H9 (cell line): Measurements from ENCODE around the gene PUM1. TPM values are rescaled to one million over a fixed set of nuclear protein-coding genes. Genes with fewer than 3 reads are reported as not detected.

Source experiments
- DNase-seq: peaks from one replicate; pipeline ENCODE4 v3.0.0-alpha.2; 2017
- H2AFZ ChIP-seq: one replicate; pipeline ENCODE4 v1.6.1; 2013; ENCODE audit warnings: mild to moderate bottlenecking, low read length, control low read depth, moderate library complexity
- H2AK5ac ChIP-seq: 2 replicates; pipeline ENCODE4 v1.6.1; 2013; ENCODE audit warnings: low read length, control low read depth, mixed read lengths; ENCODE audit not compliant: insufficient read length
- H2BK120ac ChIP-seq: one replicate; pipeline ENCODE4 v1.6.1; 2013; ENCODE audit warnings: low read depth, mild to moderate bottlenecking, low read length, control low read depth, inconsistent platforms; ENCODE audit not compliant: poor library complexity, severe bottlenecking
- H2BK12ac ChIP-seq: 2 replicates; pipeline ENCODE4 v1.6.1; 2013; ENCODE audit warnings: low read length, control low read depth, mixed read lengths, low read depth; ENCODE audit not compliant: insufficient read length
- H2BK15ac ChIP-seq: 2 replicates; pipeline ENCODE4 v1.6.1; 2013; ENCODE audit warnings: low read depth, low read length, control low read depth
- H2BK20ac ChIP-seq: one replicate; pipeline ENCODE4 v1.6.1; 2013; ENCODE audit warnings: low read depth, mild to moderate bottlenecking, low read length, control low read depth, inconsistent platforms; ENCODE audit not compliant: poor library complexity, severe bottlenecking
- H2BK5ac ChIP-seq: 2 replicates; pipeline ENCODE4 v1.6.1; 2013; ENCODE audit warnings: low read length, control low read depth, mixed read lengths; ENCODE audit not compliant: insufficient read length
- H3K14ac ChIP-seq: 2 replicates; pipeline ENCODE4 v1.6.1; 2013; ENCODE audit warnings: low read length, control low read depth; ENCODE audit not compliant: insufficient read depth
- H3K18ac ChIP-seq: 2 replicates; pipeline ENCODE4 v1.6.1; 2013; ENCODE audit warnings: low read depth, mild to moderate bottlenecking, mixed read lengths, low read length, control low read depth; ENCODE audit not compliant: insufficient read length
- H3K23ac ChIP-seq: 2 replicates; pipeline ENCODE4 v1.6.1; 2013; ENCODE audit warnings: low read length, control low read depth, mixed read lengths, low read depth; ENCODE audit not compliant: insufficient read length
- H3K23me2 ChIP-seq: 2 replicates; pipeline ENCODE4 v1.6.1; 2013; ENCODE audit warnings: low read depth, mild to moderate bottlenecking, mixed read lengths, low read length, control low read depth; ENCODE audit not compliant: insufficient read length, poor library complexity, severe bottlenecking
- H3K27ac ChIP-seq: 2 replicates; pipeline ENCODE4 v1.5.1; 2013; ENCODE audit warnings: low read length, control low read depth, mixed read lengths, low read depth; ENCODE audit not compliant: insufficient read length
- H3K27me3 ChIP-seq: 2 replicates; pipeline ENCODE4 v1.6.1; 2013; ENCODE audit warnings: low read length, control low read depth, inconsistent platforms; ENCODE audit not compliant: insufficient read depth
- H3K4ac ChIP-seq: 2 replicates; pipeline ENCODE4 v1.6.1; 2013; ENCODE audit warnings: low read depth, mild to moderate bottlenecking, control low read depth, inconsistent platforms, low read length, moderate library complexity
- H3K4me1 ChIP-seq: 2 replicates; pipeline ENCODE4 v1.6.1; 2013; ENCODE audit warnings: low read length, control low read depth, inconsistent platforms; ENCODE audit not compliant: insufficient read depth
- H3K4me2 ChIP-seq: 2 replicates; pipeline ENCODE4 v1.6.1; 2013; ENCODE audit warnings: low read length, control low read depth, mixed read lengths; ENCODE audit not compliant: insufficient read length, insufficient read depth
- H3K56ac ChIP-seq: 2 replicates; pipeline ENCODE4 v1.6.1; 2013; ENCODE audit warnings: low read depth, mild to moderate bottlenecking, mixed read lengths, low read length, control low read depth; ENCODE audit not compliant: insufficient read length
- H3K79me1 ChIP-seq: 2 replicates; pipeline ENCODE4 v1.6.1; 2013; ENCODE audit warnings: low read depth, mild to moderate bottlenecking, moderate library complexity, low read length, control low read depth, inconsistent platforms; ENCODE audit not compliant: insufficient read depth, poor library complexity, severe bottlenecking
- H3K79me2 ChIP-seq: 2 replicates; pipeline ENCODE4 v1.6.1; 2013; ENCODE audit warnings: low read length, control low read depth, inconsistent platforms; ENCODE audit not compliant: insufficient read depth
- H3K9ac ChIP-seq: 2 replicates; pipeline ENCODE4 v1.6.1; 2013; ENCODE audit warnings: low read length, control low read depth, mixed read lengths; ENCODE audit not compliant: insufficient read length; ENCODE audit errors: extremely low read depth
- H3K9me3 ChIP-seq: one replicate; pipeline ENCODE4 v1.6.1; 2013; ENCODE audit warnings: low read depth, low read length, inconsistent platforms; ENCODE audit not compliant: control insufficient read depth
- H3T11ph ChIP-seq: one replicate; pipeline ENCODE4 v1.6.1; 2013; ENCODE audit warnings: mild to moderate bottlenecking, low read length, control low read depth, inconsistent platforms
- H4K20me1 ChIP-seq: one replicate; pipeline ENCODE4 v1.6.1; 2013; ENCODE audit not compliant: control insufficient read depth, insufficient read length, insufficient read depth
- H4K5ac ChIP-seq: 2 replicates; pipeline ENCODE4 v1.6.1; 2013; ENCODE audit warnings: low read depth, mild to moderate bottlenecking, mixed read lengths, low read length, control low read depth; ENCODE audit not compliant: insufficient read length
- H4K8ac ChIP-seq: replicated peaks from 2 replicates; pipeline ENCODE4 v1.6.1; 2013; ENCODE audit warnings: low read length, control low read depth, mixed read lengths, low read depth; ENCODE audit not compliant: insufficient read length
- H4K91ac ChIP-seq: 2 replicates; pipeline ENCODE4 v1.6.1; 2013; ENCODE audit warnings: low read depth, mild to moderate bottlenecking, moderate library complexity, mixed read lengths, low read length, control low read depth; ENCODE audit not compliant: insufficient read length
- H3K27ac Mint-ChIP-seq, 3 experiments: 2 replicates in 2 of 3; 3 replicates in 1 of 3; pipeline ENCODE4 v1.8.0; 2020 to 2021; ENCODE audit warnings: mixed read lengths in 3 of 3, mild to moderate bottlenecking in 1 of 3, moderate library complexity in 1 of 3
- H3K27me3 Mint-ChIP-seq: 2 replicates; pipeline ENCODE4 v1.8.0; 2021; ENCODE audit warnings: low read depth, mild to moderate bottlenecking, moderate library complexity, mixed read lengths
- H3K36me3 Mint-ChIP-seq, 3 experiments: 2 replicates in 2 of 3; 3 replicates in 1 of 3; pipeline ENCODE4 v1.8.0; 2020 to 2021; ENCODE audit warnings: low read depth in 3 of 3, mixed read lengths in 3 of 3; ENCODE audit not compliant: insufficient read depth in 1 of 3
- H3K4me1 Mint-ChIP-seq, 2 experiments: 2 replicates each; pipeline ENCODE4 v1.8.0; 2020; ENCODE audit warnings: mixed read lengths in 2 of 2
- H3K4me3 Mint-ChIP-seq, 2 experiments: 2 replicates in 1 of 2; 3 replicates in 1 of 2; pipeline ENCODE4 v1.8.0; 2020 to 2021; ENCODE audit warnings: mild to moderate bottlenecking in 2 of 2, mixed read lengths in 2 of 2, moderate library complexity in 1 of 2
- H3K9me3 Mint-ChIP-seq, 2 experiments: 2 replicates in 1 of 2; 3 replicates in 1 of 2; pipeline ENCODE4 v1.8.0; 2020; ENCODE audit warnings: mild to moderate bottlenecking in 2 of 2, mixed read lengths in 2 of 2, moderate library complexity in 1 of 2
- CTCF ChIP-seq: fragments of 200-600 bp; sonication (generic); conservative IDR thresholded peaks from 3 replicates; pipeline ENCODE4 v1.8.0; 2021; ENCODE audit warnings: antibody characterized with exemption, mild to moderate bottlenecking
- WGBS: extraction: QIAGEN DNeasy Blood & Tissue Kit; methylation state at CpG from one replicate; pipeline ENCODE4 v1.1.7; 2013; ENCODE audit warnings: missing lambda C conversion rate, low lambda C conversion rate, mixed read lengths; ENCODE audit not compliant: insufficient read length; ENCODE audit errors: extremely low coverage; 5-methylcytosine and 5-hydroxymethylcytosine counted together
- total RNA-seq: library from RNA; stranded (reverse); gene quantifications from 2 replicates; pipeline ENCODE4 v1.2.1, GENCODE V29; 2021

Gene PUM1
- total RNA-seq, 1 experiment from 2014 or later: 164 TPM

GRCh38 chr1:31054958-31055481, 10.5 kb downstream of the PUM1 start:
- Histone ChIP-seq H3K27me3 (no peaks in the 10 kb centered on the region), H2BK12ac (no peak overlapping the region), H4K20me1 (no peaks in the 10 kb centered on the region), H3T11ph (no peak overlapping the region), H3K56ac (no peak overlapping the region), H2BK120ac (no peak overlapping the region), H3K9me3 (no peaks in the 10 kb centered on the region), H4K91ac (no peak overlapping the region), H3K14ac (no peak overlapping the region), H3K4ac (no peak overlapping the region), H3K79me1 (peaks cover 5% of the 10 kb centered on the region), H3K4me1 (no peaks in the 10 kb centered on the region; the same call in 1 of the 2 replicates), H2BK15ac (no peak overlapping the region), H3K23ac (no peak overlapping the region), H3K18ac (no peak overlapping the region), H2BK20ac (no peak overlapping the region), H2AK5ac (no peak overlapping the region), H4K8ac (no peak overlapping the region), H3K9ac (no peak overlapping the region), H2BK5ac (no peak overlapping the region), H3K4me2 (no peak overlapping the region), H3K79me2 (peaks cover 81% of the 10 kb centered on the region), H3K27ac (no peak overlapping the region), H4K5ac (no peak overlapping the region), H3K23me2 (no peaks in the 10 kb centered on the region), H2AFZ (no peak overlapping the region)
- H3K4me3 Mint-ChIP-seq: no peak overlapping the region
- no peak for DNase-seq
- H3K9me3 Mint-ChIP-seq: no peaks in the 10 kb centered on the region
- no CpG with 5 or more reads among the region's 5 CpGs for WGBS
- 0 out of 7 replicates have a peak overlapping the region, but pooled peaks of 1 of the 3 experiments have one; percentile 16 for H3K27ac Mint-ChIP-seq
- peaks cover 26 to 73% (median 64%) of the 10 kb centered on the region in 3 experiments; a peak in 6 of 7 replicates for H3K36me3 Mint-ChIP-seq
- H3K4me1 Mint-ChIP-seq: peaks cover 18 to 26% of the 10 kb centered on the region in 2 experiments
- no peak for TF ChIP-seq CTCF
- no peaks in the 10 kb centered on the region for H3K27me3 Mint-ChIP-seq
